NT2/D1 (cell line): Measurements from ENCODE around the gene EDC3.
"Not testable (repeated sequence)": the region's sequence is repeated elsewhere in the genome, so short reads cannot be mapped to it uniquely, and the experiment has no call there.

Experiments used
- DNase-seq: peaks from one replicate; pipeline ENCODE4 v3.0.0-alpha.2; 2011; ENCODE audit warnings: low read depth, low spot score
- H3K27me3 ChIP-seq: 2 replicates; pipeline ENCODE4 v1.6.0; 2011; ENCODE audit warnings: mild to moderate bottlenecking; ENCODE audit not compliant: insufficient read length, insufficient read depth
- H3K36me3 ChIP-seq: 2 replicates; pipeline ENCODE4 v1.6.1; 2011; ENCODE audit warnings: mild to moderate bottlenecking, low read length, mixed read lengths; ENCODE audit not compliant: insufficient read depth, insufficient read length
- H3K4me1 ChIP-seq: 2 replicates; pipeline ENCODE4 v1.5.1; 2011; ENCODE audit not compliant: insufficient read depth, insufficient read length
- H3K4me3 ChIP-seq: 2 replicates; pipeline ENCODE4 v1.5.1; 2011; ENCODE audit warnings: low read depth; ENCODE audit not compliant: insufficient read length
- H3K9ac ChIP-seq: 2 replicates; pipeline ENCODE4 v1.6.0; 2011; ENCODE audit warnings: low read depth; ENCODE audit not compliant: insufficient read length
- H3K9me3 ChIP-seq: 2 replicates; pipeline ENCODE4 v1.5.1; 2011; ENCODE audit warnings: mild to moderate bottlenecking, low read length; ENCODE audit not compliant: insufficient read depth
- SUZ12 ChIP-seq: IDR thresholded peaks from 2 replicates; pipeline ENCODE4 v1.6.1; 2011; ENCODE audit not compliant: insufficient read length, insufficient read depth; ENCODE audit errors: extremely low read depth
- YY1 ChIP-seq: IDR thresholded peaks from 2 replicates; pipeline ENCODE4 v1.6.1; 2011; ENCODE audit not compliant: insufficient read length, insufficient read depth
- ZNF274 ChIP-seq: IDR thresholded peaks from 2 replicates; pipeline ENCODE4 v1.6.1; 2011; ENCODE audit warnings: mild to moderate bottlenecking, low read depth, low read length

EDC3 gene

DNA sequence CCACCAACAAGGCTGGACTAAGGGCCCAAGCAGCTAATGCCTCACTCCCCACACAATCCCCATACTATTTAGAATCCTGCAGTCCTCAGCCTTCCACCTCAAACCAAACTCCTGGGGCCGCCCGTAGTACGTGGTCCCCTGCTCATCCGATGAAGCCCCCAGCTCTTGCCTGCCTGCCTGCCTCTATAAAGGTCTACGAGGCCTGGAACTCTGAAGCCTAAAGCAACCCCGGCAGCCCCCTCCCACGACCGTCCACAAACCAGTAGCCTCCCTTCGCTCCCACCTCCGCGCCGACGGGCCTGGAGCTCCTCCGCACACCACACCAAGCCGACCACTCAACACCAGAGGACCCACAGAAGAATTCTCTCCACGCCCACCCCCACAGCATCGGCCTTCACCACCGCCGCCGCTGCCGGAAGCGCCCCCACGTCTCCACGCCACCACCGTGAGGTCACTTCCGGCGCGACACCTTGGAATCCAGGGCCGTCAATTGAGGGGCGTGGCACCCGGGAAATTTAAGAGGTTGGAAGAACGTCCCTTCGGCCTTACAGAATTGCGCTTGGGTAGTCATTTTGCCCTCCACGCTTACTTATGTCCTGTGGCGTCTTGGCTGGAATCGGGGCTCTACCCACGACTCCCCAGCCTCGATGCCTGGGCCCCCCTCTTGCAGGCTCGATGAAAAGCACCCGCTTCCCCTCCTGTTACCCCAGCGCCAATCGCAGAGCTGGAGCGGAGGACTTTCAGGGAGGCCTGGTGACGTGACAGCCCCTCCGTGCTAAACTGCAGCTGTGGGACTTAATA, at the start of gene EDC3:
EDC3 (minus strand) TSS at position 428 of the 801 bp plus-strand sequence. CDS start 20,900 bp downstream, outside the sequence.
- Histone ChIP-seq H3K4me1 (no peaks in the 10 kb centered on the region), H3K36me3 (peaks cover 23% of the 10 kb centered on the region)
- TF ChIP-seq ZNF274: no peak
- TF ChIP-seq YY1: no peak
- TF ChIP-seq SUZ12: no peak

DNA sequence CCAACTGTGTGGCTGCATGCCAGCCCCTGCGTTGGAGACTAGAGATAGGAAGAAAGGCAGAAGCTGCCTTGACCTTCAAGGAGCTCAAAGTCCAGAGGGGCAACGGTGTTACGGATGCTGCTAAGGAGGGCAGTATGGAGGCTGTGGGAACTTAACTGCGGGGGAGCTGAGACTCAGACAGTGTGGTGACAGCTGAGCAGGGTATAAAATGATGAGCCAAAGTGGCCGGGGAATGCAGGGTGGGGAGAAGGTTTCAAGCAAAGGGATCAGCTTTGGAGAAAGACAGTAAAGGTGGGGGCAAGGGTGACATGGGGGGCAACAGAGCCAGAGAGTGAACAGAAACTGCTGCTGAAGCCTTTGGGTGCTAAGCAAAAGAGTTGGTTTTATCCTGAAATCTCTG, 46.6 kb upstream of the EDC3 start:
- H3K9ac ChIP-seq: no peak overlapping the region
- no peaks in the 10 kb centered on the region for H3K27me3 ChIP-seq
- H3K9me3 ChIP-seq: peaks cover 15% of the 10 kb centered on the region; the same call in 1 of the 2 replicates
- no peaks in the 10 kb centered on the region for H3K36me3 ChIP-seq
- H3K4me3 ChIP-seq: no peak overlapping the region
- no peak for DNase-seq
- H3K4me1 ChIP-seq: no peaks in the 10 kb centered on the region
- no peak for TF ChIP-seq SUZ12
- TF ChIP-seq ZNF274: no peak
- TF ChIP-seq YY1: no peak

More for the DNA sequence above, at the start of gene EDC3:
- Histone ChIP-seq H3K27me3 (peaks cover 27% of the 10 kb centered on the region), H3K4me3 (peak within 1 kb of the TSS; percentile 95), H3K9me3 (no peaks in the 10 kb centered on the region), H3K9ac (peak within 1 kb of the TSS; percentile 98)
- peak; percentile 78 for DNase-seq

- H3K36me3 ChIP-seq, H3K9ac ChIP-seq, H3K4me1 ChIP-seq, DNase-seq, H3K4me3 ChIP-seq, H3K27me3 ChIP-seq: not testable (repeated sequence)
- peaks cover 15% of the 10 kb centered on the region; the same call in 1 of the 2 replicates for H3K9me3 ChIP-seq
Observed at GRCh38 chr15:74738239-74738638, 42.4 kb upstream of the EDC3 start.

GRCh38 chr15:74735305-74735704, 39.5 kb upstream of the EDC3 start:
- Histone ChIP-seq H3K4me1 (peaks cover 2% of the 10 kb centered on the region), H3K9me3 (peaks cover 4% of the 10 kb centered on the region; the same call in 1 of the 2 replicates), H3K36me3 (no peaks in the 10 kb centered on the region), H3K27me3 (peaks cover 18% of the 10 kb centered on the region), H3K4me3 (no peak overlapping the region), H3K9ac (no peak overlapping the region)
- DNase-seq: no peak
- TF ChIP-seq YY1 (no peak), SUZ12 (no peak), ZNF274 (no peak)

DNA sequence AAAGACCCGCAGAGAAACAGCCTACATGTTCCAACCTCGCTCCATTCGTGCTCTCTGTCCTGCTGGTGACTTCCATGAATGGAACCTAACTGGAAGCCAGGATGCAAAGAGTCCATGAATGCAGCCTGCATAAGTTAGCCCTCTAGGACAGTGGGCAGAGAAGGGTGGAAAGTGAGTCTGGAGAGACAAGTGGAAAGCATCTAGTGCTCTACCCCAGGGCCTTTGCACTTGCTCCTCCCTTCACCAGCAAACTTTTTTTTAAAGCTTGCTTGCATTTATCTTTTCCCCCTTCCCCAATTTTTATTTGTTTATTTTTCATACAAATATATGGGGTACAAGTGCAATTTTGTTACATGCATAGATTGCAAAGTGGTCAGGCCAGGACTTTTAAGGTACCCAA, 37.4 kb upstream of the EDC3 start:
- H3K4me3 ChIP-seq: no peak overlapping the region
- no peak overlapping the region for H3K9ac ChIP-seq
- H3K36me3 ChIP-seq: no peaks in the 10 kb centered on the region
- no peak for TF ChIP-seq SUZ12
- TF ChIP-seq ZNF274: no peak
- TF ChIP-seq YY1: no peak
- no peak for DNase-seq
- H3K4me1 ChIP-seq: peaks cover 2% of the 10 kb centered on the region
- peaks cover 18% of the 10 kb centered on the region for H3K27me3 ChIP-seq
- H3K9me3 ChIP-seq: no peaks in the 10 kb centered on the region; the same call in 1 of the 2 replicates

- Histone ChIP-seq H3K9ac (no peak overlapping the region), H3K9me3 (peaks cover 3% of the 10 kb centered on the region; the same call in 1 of the 2 replicates), H3K4me1 (peaks cover 2% of the 10 kb centered on the region), H3K27me3 (peaks cover 20% of the 10 kb centered on the region), H3K4me3 (no peak overlapping the region), H3K36me3 (no peaks in the 10 kb centered on the region)
- TF ChIP-seq YY1: no peak
- TF ChIP-seq SUZ12: no peak
- TF ChIP-seq ZNF274: no peak
- DNase-seq: no peak
Observed at GRCh38 chr15:74732846-74733245, 37.0 kb upstream of the EDC3 start.

GRCh38 chr15:74730619-74731316, 34.9 kb upstream of the EDC3 start:
- TF ChIP-seq ZNF274: no peak
- TF ChIP-seq SUZ12: no peak
- TF ChIP-seq YY1: no peak
- no peak overlapping the region for H3K9ac ChIP-seq

DNA sequence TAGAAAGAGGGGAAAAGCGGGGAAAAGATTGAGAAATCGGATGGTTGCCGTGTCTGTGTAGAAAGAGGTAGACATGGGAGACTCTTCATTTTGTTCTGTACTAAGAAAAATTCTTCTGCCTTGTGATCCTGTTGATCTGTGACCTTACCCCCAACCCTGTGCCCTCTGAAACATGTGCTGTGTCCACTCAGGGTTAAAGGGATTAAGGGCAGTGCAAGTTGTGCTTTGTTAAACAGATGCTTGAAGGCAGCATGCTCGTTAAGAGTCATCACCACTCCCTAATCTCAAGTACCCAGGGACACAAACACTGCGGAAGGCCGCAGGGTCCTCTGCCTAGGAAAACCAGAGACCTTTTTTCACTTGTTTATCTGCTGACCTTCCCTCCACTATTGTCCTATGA, 33.5 kb upstream of the EDC3 start:
- not testable (repeated sequence) for H3K9ac ChIP-seq, H3K4me3 ChIP-seq, DNase-seq, H3K36me3 ChIP-seq, H3K9me3 ChIP-seq
- peaks cover 46% of the 10 kb centered on the region for H3K27me3 ChIP-seq
- H3K4me1 ChIP-seq: peaks cover 13% of the 10 kb centered on the region

More at GRCh38 chr15:74730619-74731316, 34.9 kb upstream of the EDC3 start:
- Histone ChIP-seq H3K4me1 (peaks cover 9% of the 10 kb centered on the region), H3K36me3 (no peaks in the 10 kb centered on the region), H3K9me3 (peaks cover 6% of the 10 kb centered on the region; the same call in 1 of the 2 replicates), H3K27me3 (peaks cover 36% of the 10 kb centered on the region), H3K4me3 (no peak overlapping the region)
- DNase-seq: no peak

- not testable (repeated sequence) for H3K4me3 ChIP-seq, H3K9me3 ChIP-seq, DNase-seq, H3K9ac ChIP-seq, H3K36me3 ChIP-seq
- Histone ChIP-seq H3K4me1 (peaks cover 13% of the 10 kb centered on the region), H3K27me3 (peaks cover 49% of the 10 kb centered on the region)
Observed at GRCh38 chr15:74728699-74729098, 32.9 kb upstream of the EDC3 start.
